OCI-LY7 (cell line): ENCODE measurements around the gene KLHL22.
"Not testable (repeated sequence)": the region's sequence is repeated elsewhere in the genome, so short reads cannot be mapped to it uniquely, and the experiment has no call there.

Experiments
- EZH2phosphoT487 ChIP-seq: fragments of 200-600 bp; sonication (generic); IDR thresholded peaks from 2 replicates; pipeline ENCODE4 v1.6.1; 2018; ENCODE audit warnings: low read depth, borderline replicate concordance, mild to moderate bottlenecking, mixed run types, antibody characterized with exemption, low read length, moderate library complexity, mixed read lengths
- TF ChIP-seq, protein P1 (sequence below): fragments of 200-600 bp; sonication (generic); conservative IDR thresholded peaks from 2 replicates; pipeline ENCODE4 v1.5.1; 2014; ENCODE audit warnings: mild to moderate bottlenecking, antibody characterized with exemption, low read length, moderate library complexity, mixed read lengths

DNA sequence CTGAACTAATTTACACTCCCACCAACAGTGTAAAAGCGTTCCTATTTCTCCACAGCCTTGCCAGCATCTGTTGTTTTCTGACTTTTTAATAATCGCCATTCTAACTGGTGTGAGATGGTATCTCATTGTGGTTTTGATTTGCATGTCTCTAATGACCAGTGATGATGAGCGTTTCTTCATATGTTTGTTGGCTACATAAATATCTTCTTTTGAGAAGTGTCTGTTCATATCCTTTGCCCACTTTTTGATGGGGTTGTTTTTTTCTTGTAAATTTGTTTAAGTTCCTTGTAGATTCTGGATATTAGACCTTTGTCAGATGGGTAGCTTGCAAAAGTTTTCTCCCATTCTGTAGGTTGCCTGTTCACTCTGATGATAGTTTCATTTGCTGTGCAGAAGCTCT lies 79.9 kb downstream of the KLHL22 start:
- TF ChIP-seq, protein P1, sequence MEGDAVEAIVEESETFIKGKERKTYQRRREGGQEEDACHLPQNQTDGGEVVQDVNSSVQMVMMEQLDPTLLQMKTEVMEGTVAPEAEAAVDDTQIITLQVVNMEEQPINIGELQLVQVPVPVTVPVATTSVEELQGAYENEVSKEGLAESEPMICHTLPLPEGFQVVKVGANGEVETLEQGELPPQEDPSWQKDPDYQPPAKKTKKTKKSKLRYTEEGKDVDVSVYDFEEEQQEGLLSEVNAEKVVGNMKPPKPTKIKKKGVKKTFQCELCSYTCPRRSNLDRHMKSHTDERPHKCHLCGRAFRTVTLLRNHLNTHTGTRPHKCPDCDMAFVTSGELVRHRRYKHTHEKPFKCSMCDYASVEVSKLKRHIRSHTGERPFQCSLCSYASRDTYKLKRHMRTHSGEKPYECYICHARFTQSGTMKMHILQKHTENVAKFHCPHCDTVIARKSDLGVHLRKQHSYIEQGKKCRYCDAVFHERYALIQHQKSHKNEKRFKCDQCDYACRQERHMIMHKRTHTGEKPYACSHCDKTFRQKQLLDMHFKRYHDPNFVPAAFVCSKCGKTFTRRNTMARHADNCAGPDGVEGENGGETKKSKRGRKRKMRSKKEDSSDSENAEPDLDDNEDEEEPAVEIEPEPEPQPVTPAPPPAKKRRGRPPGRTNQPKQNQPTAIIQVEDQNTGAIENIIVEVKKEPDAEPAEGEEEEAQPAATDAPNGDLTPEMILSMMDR = not testable (repeated sequence)
- not testable (repeated sequence) for TF ChIP-seq EZH2phosphoT487
